Naive thymus-derived CD4-positive, alpha-beta T cell (primary cell): ENCODE data around the gene GCLC. TPM values are rescaled to one million over a fixed set of nuclear protein-coding genes. Genes with fewer than 3 reads are reported as not detected.
"Not testable (repeated sequence)": the region's sequence is repeated elsewhere in the genome, so short reads cannot be mapped to it uniquely, and the experiment has no call there.

Source experiments
- ATAC-seq: fragments of 150-1000 bp; cut with Tn5 transposase; 2 replicates; pipeline ENCODE4 v1.10.0; 2021; ENCODE audit warnings: mild to moderate bottlenecking, moderate library complexity
- CTCF ChIA-PET: fragments of 350-600 bp; sonication (Branson Sonifier 250); formaldehyde crosslinking; loops from one replicate; lab custom pipeline; 2021; ENCODE audit warnings: antibody characterized with exemption; lab: Charles Lee
- POLR2A ChIA-PET: fragments of 350-600 bp; sonication (Branson Sonifier 250); formaldehyde crosslinking; loops from one replicate; lab custom pipeline; 2021; ENCODE audit warnings: antibody characterized with exemption, inconsistent platforms; lab: Charles Lee
- DNase-seq, 9 donors: peaks; one replicate each; pipeline versions ENCODE4 v3.0.0 to v3.0.0-alpha.2; 2020 to 2022; ENCODE audit warnings: mixed read lengths in 1 of 9
- H3K27ac ChIP-seq: one replicate; pipeline ENCODE4 v1.7.0; 2013; ENCODE audit warnings: mild to moderate bottlenecking, low read depth, low read length, moderate library complexity
- H3K27me3 ChIP-seq, 2 donors: one replicate each; pipeline ENCODE4 v1.7.0; 2013; ENCODE audit warnings: low read length in 2 of 2, mild to moderate bottlenecking in 2 of 2, moderate library complexity in 2 of 2; ENCODE audit not compliant: control insufficient read depth in 2 of 2, insufficient read depth in 2 of 2
- H3K36me3 ChIP-seq, 3 experiments: 1 replicate in 2 of 3; 2 replicates in 1 of 3; pipeline ENCODE4 v1.7.0; 2013; ENCODE audit warnings: low read length in 3 of 3, mild to moderate bottlenecking in 3 of 3, moderate library complexity in 1 of 3; ENCODE audit not compliant: insufficient read depth in 3 of 3, control insufficient read depth in 2 of 3
- H3K4me1 ChIP-seq, 2 donors: one replicate each; pipeline ENCODE4 v1.7.0; 2013; ENCODE audit warnings: low read length in 2 of 2, mild to moderate bottlenecking in 2 of 2, moderate library complexity in 1 of 2; ENCODE audit not compliant: control insufficient read depth in 2 of 2, insufficient read depth in 2 of 2
- H3K4me3 ChIP-seq: 2 replicates; pipeline ENCODE4 v1.7.0; 2013; ENCODE audit warnings: mild to moderate bottlenecking, low read length
- H3K9me3 ChIP-seq, 3 experiments: 1 replicate in 2 of 3; 2 replicates in 1 of 3; pipeline ENCODE4 v1.7.0; 2013; ENCODE audit warnings: low read length in 3 of 3; ENCODE audit not compliant: control insufficient read depth in 2 of 3
- H3K27ac Mint-ChIP-seq, 9 donors: one replicate each; pipeline ENCODE4 v1.8.0; 2020 to 2022; ENCODE audit warnings: mixed read lengths in 9 of 9, mild to moderate bottlenecking in 8 of 9, moderate library complexity in 5 of 9, inconsistent platforms in 2 of 9
- H3K27me3 Mint-ChIP-seq, 5 donors: one replicate each; pipeline ENCODE4 v1.8.0; 2021 to 2022; ENCODE audit warnings: mixed read lengths in 5 of 5, mild to moderate bottlenecking in 1 of 5
- H3K36me3 Mint-ChIP-seq, 5 donors: one replicate each; pipeline ENCODE4 v1.8.0; 2020 to 2022; ENCODE audit warnings: mixed read lengths in 5 of 5, mild to moderate bottlenecking in 3 of 5, inconsistent platforms in 1 of 5
- H3K4me1 Mint-ChIP-seq, 7 donors: one replicate each; pipeline ENCODE4 v1.8.0; 2020 to 2022; ENCODE audit warnings: mixed read lengths in 7 of 7, mild to moderate bottlenecking in 3 of 7, inconsistent platforms in 1 of 7
- H3K4me3 Mint-ChIP-seq, 10 donors: one replicate each; pipeline ENCODE4 v1.8.0; 2020 to 2022; ENCODE audit warnings: mild to moderate bottlenecking in 10 of 10, mixed read lengths in 10 of 10, moderate library complexity in 6 of 10, inconsistent platforms in 2 of 10
- H3K9me3 Mint-ChIP-seq, 11 donors: one replicate each; pipeline ENCODE4 v1.8.0; 2020 to 2022; ENCODE audit warnings: mixed read lengths in 11 of 11, mild to moderate bottlenecking in 4 of 11, inconsistent platforms in 1 of 11, moderate library complexity in 1 of 11
- intact Hi-C, 2 donors: fragments of 100-400 bp; cut with micrococcal nuclease; formaldehyde crosslinking; loops; one replicate each; pipeline ENCODE4 v1.15.1; 2023
- polyA plus RNA-seq, 2 donors: library from polyadenylated mRNA; unstranded; fragments of 300-500 nt; fragmentation: Illumina TruSeq; gene quantifications; one replicate each; pipeline ENCODE4 v1.2.3, GENCODE V29; 2021
- total RNA-seq, 6 experiments: library from RNA in 5 of 6; stranded (reverse) in 5 of 6; gene quantifications; 1 replicate in 5 of 6; 2 replicates in 1 of 6; pipeline ENCODE4 v1.2.3 and lab custom pipeline; 2021 to 2026

Gene GCLC
- total and polyA plus RNA-seq, 7 experiments from 2014 or later, result 8.3 to 37.5 (median 27.5) TPM

GRCh38 chr6:53566755-53567154 lies 21.9 kb upstream of the GCLC start:
- intact Hi-C loops, result no loop called here

GRCh38 chr6:53565886-53566285 lies 21.0 kb upstream of the GCLC start:
- H3K27ac Mint-ChIP-seq, result no peak overlapping the region
- ChIA-PET CTCF (no interaction called here), POLR2A (no interaction called here)
- H3K9me3 Mint-ChIP-seq, result peaks cover 0 to 1% (median 0%) of the 10 kb centered on the region in 11 donors
- no peaks in the 10 kb centered on the region for H3K9me3 ChIP-seq
- H3K27me3 Mint-ChIP-seq, result peaks cover 0 to 41% (median 19%) of the 10 kb centered on the region in 5 donors
- H3K4me3 ChIP-seq, result no peak overlapping the region
- ATAC-seq (no peak), DNase-seq (no peak)
- H3K4me1 ChIP-seq, result no peaks in the 10 kb centered on the region
- H3K27ac ChIP-seq, result no peak overlapping the region
- no peaks in the 10 kb centered on the region for H3K36me3 ChIP-seq
- H3K4me3 Mint-ChIP-seq, result no peak overlapping the region
- H3K4me1 Mint-ChIP-seq, result no peaks in the 10 kb centered on the region
- intact Hi-C loops, result no loop called here
- no peaks in the 10 kb centered on the region for H3K36me3 Mint-ChIP-seq
- H3K27me3 ChIP-seq, result no peaks in the 10 kb centered on the region

More at GRCh38 chr6:53566755-53567154, 21.9 kb upstream of the GCLC start:
- H3K4me1 Mint-ChIP-seq, result no peaks in the 10 kb centered on the region
- H3K9me3 Mint-ChIP-seq, result peaks cover 0 to 1% (median 0%) of the 10 kb centered on the region in 11 donors
- no peak for ATAC-seq
- ChIA-PET CTCF (no interaction called here), POLR2A (interaction anchor here (0.6 kb wide), 1 partner anchor 338 kb away, joined by 3 read pairs; no protein-coding TSS in a partner anchor)
- no peak overlapping the region for H3K4me3 Mint-ChIP-seq
- Histone ChIP-seq H3K9me3 (no peaks in the 10 kb centered on the region), H3K27ac (no peak overlapping the region), H3K27me3 (no peaks in the 10 kb centered on the region), H3K4me3 (no peak overlapping the region), H3K36me3 (no peaks in the 10 kb centered on the region), H3K4me1 (no peaks in the 10 kb centered on the region)
- no peaks in the 10 kb centered on the region for H3K36me3 Mint-ChIP-seq
- peaks cover 0 to 37% (median 19%) of the 10 kb centered on the region in 5 donors for H3K27me3 Mint-ChIP-seq
- DNase-seq, result no peak
- no peak overlapping the region for H3K27ac Mint-ChIP-seq

- CTCF ChIA-PET, result interaction anchor here (0.6 kb wide), 1 partner anchor 65 kb away, joined by 3 read pairs; no protein-coding TSS in a partner anchor
- intact Hi-C loops, result no loop called here
- no peak overlapping the region for H3K4me3 Mint-ChIP-seq
- peaks cover 0 to 39% (median 19%) of the 10 kb centered on the region in 5 donors for H3K27me3 Mint-ChIP-seq
- Histone ChIP-seq H3K9me3 (no peaks in the 10 kb centered on the region), H3K36me3 (no peaks in the 10 kb centered on the region), H3K27ac (no peak overlapping the region), H3K4me3 (no peak overlapping the region), H3K27me3 (no peaks in the 10 kb centered on the region), H3K4me1 (no peaks in the 10 kb centered on the region)
- no peak for DNase-seq
- H3K27ac Mint-ChIP-seq, result no peak overlapping the region
- peaks cover 0 to 4% (median 0%) of the 10 kb centered on the region in 5 donors for H3K36me3 Mint-ChIP-seq
- ATAC-seq, result no peak
- POLR2A ChIA-PET, result no interaction called here
- peaks cover 0 to 9% (median 2%) of the 10 kb centered on the region in 11 donors for H3K9me3 Mint-ChIP-seq
- H3K4me1 Mint-ChIP-seq, result no peaks in the 10 kb centered on the region
These were observed 19.6 kb upstream of the GCLC start for GRCh38 chr6:53564401-53565065.

DNA sequence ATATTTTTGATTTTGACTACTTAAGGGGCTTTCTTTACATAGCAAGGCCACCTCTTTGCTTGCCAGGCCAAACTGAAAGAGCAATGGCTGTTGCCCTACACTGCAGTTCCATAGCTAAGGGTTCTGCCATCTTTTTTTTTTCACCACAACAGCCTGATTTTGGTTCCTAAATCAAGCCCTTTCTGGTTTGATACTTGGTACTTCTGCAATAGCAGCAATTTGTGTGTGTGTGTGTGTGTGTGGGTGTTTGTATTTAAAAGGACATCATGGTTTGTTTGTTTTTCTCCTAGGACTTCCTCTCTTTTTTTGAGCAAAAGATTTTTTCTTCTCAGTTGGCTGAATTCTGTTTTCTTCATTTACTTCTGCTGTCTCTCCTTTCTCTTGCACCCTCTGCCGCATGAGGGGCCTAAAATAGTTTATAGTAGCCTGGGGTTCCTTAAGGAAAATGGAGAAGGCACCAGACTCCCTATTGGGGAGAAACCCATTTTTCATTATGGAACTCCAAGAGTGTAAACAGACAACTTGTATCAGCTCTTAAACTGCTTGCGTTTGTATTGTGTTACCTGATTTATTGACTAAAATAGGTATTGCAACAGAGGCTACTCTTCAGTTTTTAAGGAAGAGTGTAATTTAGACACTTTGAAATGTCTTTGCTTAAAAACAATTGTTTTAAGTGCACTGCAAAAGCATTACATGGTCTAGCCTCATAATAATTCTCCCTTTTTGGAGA lies 12.2 kb upstream of the GCLC start:
- Histone ChIP-seq H3K27ac (no peak overlapping the region), H3K4me1 (no peaks in the 10 kb centered on the region), H3K27me3 (no peaks in the 10 kb centered on the region), H3K36me3 (no peaks in the 10 kb centered on the region), H3K9me3 (no peaks in the 10 kb centered on the region), H3K4me3 (no peak overlapping the region)
- DNase-seq (no peak), ATAC-seq (no peak)
- Mint-ChIP-seq H3K4me1 (no peaks in the 10 kb centered on the region), H3K27me3 (peaks cover 0 to 6% (median 4%) of the 10 kb centered on the region in 5 donors), H3K4me3 (no peak overlapping the region), H3K27ac (no peak overlapping the region), H3K9me3 (peaks cover 0 to 16% (median 8%) of the 10 kb centered on the region in 11 donors), H3K36me3 (peaks cover 0 to 4% (median 0%) of the 10 kb centered on the region in 5 donors)
- intact Hi-C loops, result no loop called here
- ChIA-PET CTCF (no interaction called here), POLR2A (interaction anchor here (0.7 kb wide), 1 partner anchor 10 kb away, joined by 3 read pairs; no protein-coding TSS in a partner anchor)

- H3K27ac Mint-ChIP-seq, H3K4me3 ChIP-seq, H3K4me3 Mint-ChIP-seq, H3K27ac ChIP-seq, H3K9me3 Mint-ChIP-seq, POLR2A ChIA-PET, H3K9me3 ChIP-seq, H3K36me3 ChIP-seq, H3K4me1 Mint-ChIP-seq, ATAC-seq, H3K27me3 Mint-ChIP-seq, CTCF ChIA-PET, DNase-seq, H3K36me3 Mint-ChIP-seq, H3K4me1 ChIP-seq, H3K27me3 ChIP-seq, intact Hi-C loops: not testable (repeated sequence)
These were observed 8.7 kb upstream of the GCLC start for GRCh38 chr6:53553600-53553999.

- peaks cover 7 to 20% (median 15%) of the 10 kb centered on the region in 7 donors for H3K4me1 Mint-ChIP-seq
- H3K4me1 ChIP-seq, result peaks cover 9 to 11% of the 10 kb centered on the region in 2 donors
- H3K27me3 ChIP-seq, H3K27ac ChIP-seq, ATAC-seq, H3K9me3 Mint-ChIP-seq, DNase-seq, H3K9me3 ChIP-seq, H3K27ac Mint-ChIP-seq, H3K36me3 Mint-ChIP-seq, intact Hi-C loops, POLR2A ChIA-PET, H3K4me3 Mint-ChIP-seq, H3K36me3 ChIP-seq, H3K27me3 Mint-ChIP-seq, H3K4me3 ChIP-seq: not testable (repeated sequence)
- CTCF ChIA-PET, result interaction anchor here (0.6 kb wide), 1 partner anchor 56 kb away, joined by 3 read pairs; no protein-coding TSS in a partner anchor
These were observed 6.8 kb upstream of the GCLC start for GRCh38 chr6:53551681-53552080.
